Measurements from ENCODE around the gene XCL2.

Gene XCL2

DNA sequence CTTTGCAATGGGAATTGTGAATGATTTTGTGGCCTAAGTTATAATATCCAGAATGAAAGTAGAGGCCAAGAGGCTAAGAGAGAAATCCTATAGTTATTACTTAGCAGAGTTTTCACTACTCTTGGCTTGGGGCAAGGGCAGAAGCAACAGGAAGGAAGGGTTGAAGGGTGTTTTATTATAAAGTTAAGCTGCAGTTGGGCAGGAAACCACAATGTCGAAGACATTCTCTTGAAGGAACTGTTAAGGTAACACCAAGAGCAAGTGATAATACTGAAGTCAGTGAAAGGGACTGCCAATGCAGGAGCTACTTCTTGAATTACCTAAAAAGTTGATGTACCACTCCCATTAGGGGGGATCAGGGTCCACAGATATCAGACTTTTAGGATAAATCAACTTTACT is 8.3 kb downstream of the XCL2 start:
- DNase-seq (ENCODE audit: low read depth, low spot score): no peak
- no peak overlapping the region for H3K4me3 ChIP-seq (ENCODE audit: low read depth, low read length)
- POLR2A ChIA-PET: no interaction called here

DNA sequence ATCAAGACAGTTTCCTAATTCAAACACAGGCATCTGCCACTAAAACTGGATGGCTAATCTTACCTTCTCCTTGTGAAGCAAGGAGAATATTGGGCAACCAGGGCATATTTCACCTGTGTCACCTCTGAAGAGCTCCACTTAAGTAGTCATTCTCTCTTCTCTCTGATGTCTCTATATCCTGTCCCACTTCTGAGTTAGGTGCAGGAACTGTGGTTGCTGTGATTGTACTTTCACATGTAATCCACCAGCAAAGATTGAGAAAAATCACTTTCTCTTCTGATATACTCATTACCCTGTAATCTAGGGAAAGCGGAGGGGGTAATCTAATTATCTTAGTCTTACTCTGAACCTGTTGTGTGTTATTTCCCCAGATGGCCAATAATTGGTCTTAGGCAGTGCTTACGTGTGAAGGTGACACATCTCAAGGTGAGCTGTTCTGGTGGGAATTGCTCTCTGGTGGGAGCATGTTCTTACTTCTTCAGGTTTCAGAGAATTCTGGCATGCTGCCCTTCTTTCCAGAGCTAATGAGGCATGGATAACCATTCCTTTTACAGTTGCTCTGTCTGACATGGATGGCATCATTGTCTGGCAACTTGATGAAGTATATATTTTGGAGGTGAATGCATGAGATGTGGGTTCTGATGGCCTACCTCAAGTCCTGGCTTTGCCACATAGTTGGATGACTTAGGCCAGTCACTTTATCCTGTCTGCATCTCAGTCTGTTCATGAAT is 12.0 kb downstream of the XCL2 start:
- CTCF ChIA-PET: interaction anchor here (0.7 kb wide), 1 partner anchor 37 kb away, joined by 3 read pairs; no protein-coding TSS in a partner anchor
- TF ChIP-seq, protein P1, sequence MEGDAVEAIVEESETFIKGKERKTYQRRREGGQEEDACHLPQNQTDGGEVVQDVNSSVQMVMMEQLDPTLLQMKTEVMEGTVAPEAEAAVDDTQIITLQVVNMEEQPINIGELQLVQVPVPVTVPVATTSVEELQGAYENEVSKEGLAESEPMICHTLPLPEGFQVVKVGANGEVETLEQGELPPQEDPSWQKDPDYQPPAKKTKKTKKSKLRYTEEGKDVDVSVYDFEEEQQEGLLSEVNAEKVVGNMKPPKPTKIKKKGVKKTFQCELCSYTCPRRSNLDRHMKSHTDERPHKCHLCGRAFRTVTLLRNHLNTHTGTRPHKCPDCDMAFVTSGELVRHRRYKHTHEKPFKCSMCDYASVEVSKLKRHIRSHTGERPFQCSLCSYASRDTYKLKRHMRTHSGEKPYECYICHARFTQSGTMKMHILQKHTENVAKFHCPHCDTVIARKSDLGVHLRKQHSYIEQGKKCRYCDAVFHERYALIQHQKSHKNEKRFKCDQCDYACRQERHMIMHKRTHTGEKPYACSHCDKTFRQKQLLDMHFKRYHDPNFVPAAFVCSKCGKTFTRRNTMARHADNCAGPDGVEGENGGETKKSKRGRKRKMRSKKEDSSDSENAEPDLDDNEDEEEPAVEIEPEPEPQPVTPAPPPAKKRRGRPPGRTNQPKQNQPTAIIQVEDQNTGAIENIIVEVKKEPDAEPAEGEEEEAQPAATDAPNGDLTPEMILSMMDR (IDR thresholded peaks at IDR 0.05; ENCODE audit: insufficient read depth, low read length, missing control alignments): no peak
- H3K4me3 ChIP-seq (ENCODE audit: low read depth, low read length): no peak overlapping the region
- no peak for DNase-seq (ENCODE audit: low read depth, low spot score)
- POLR2A ChIA-PET: no interaction called here

More for the DNA sequence above, 8.3 kb downstream of the XCL2 start:
- TF ChIP-seq, protein P1 (IDR thresholded peaks at IDR 0.05; ENCODE audit: insufficient read depth, low read length, missing control alignments): no peak
- CTCF ChIA-PET: no interaction called here

DNA sequence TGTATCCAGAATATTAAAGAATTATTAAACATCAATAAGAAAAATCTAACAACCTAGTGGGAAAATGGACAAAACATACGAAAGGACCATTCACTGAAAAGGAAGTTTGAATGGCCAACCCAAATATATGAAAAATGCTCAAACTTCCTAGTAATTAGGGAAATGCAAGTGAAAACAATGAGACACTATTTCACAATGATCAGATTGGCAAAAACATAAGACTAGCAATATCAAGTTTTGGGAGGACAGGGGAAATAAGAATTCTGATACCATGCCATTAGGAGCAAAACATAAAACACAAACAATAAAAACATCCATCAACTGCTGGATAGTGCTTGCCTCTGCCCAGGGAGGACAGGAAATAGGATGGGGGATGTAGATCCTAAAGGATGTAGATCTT is 14.3 kb downstream of the XCL2 start:
- ChIA-PET POLR2A (no interaction called here), CTCF (no interaction called here)
- TF ChIP-seq, protein P1 (IDR thresholded peaks at IDR 0.05; ENCODE audit: insufficient read depth, low read length, missing control alignments): no peak
- no peak for DNase-seq (ENCODE audit: low read depth, low spot score)
- H3K4me3 ChIP-seq (ENCODE audit: low read depth, low read length): no peak overlapping the region

DNA sequence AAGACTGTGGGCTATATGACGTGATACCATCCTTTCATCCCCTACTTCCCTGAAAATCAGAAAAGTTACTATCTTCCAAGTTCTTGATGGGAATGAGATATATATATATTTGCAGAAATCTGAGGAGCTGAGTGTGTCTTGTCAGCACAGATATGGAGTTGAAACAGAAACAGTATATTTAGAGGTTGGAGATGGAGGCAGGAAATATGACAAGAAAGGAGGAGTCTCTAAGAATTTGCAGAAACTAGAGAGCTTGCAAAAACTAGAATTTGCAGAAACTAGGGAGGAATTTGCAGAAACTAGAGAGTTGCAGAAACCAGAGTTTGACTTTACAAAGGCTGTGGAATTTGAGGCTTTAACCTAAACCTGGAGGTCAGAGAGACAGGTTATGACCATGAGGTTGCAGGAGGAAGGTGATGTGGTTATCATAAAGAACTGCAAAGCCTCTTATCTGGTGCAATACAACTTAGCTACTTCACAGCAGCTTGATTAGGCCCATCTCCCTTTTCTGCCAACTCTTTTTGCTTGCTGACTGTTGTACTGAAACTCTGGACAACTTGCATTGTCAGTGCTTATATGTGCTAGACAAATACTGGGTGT is 22.3 kb downstream of the XCL2 start:
- ChIA-PET POLR2A (no interaction called here), CTCF (no interaction called here)
- no peak overlapping the region for H3K4me3 ChIP-seq (ENCODE audit: low read depth, low read length)
- no peak for DNase-seq (ENCODE audit: low read depth, low spot score)
- TF ChIP-seq, protein P1 (IDR thresholded peaks at IDR 0.05; ENCODE audit: insufficient read depth, low read length, missing control alignments): no peak

DNA sequence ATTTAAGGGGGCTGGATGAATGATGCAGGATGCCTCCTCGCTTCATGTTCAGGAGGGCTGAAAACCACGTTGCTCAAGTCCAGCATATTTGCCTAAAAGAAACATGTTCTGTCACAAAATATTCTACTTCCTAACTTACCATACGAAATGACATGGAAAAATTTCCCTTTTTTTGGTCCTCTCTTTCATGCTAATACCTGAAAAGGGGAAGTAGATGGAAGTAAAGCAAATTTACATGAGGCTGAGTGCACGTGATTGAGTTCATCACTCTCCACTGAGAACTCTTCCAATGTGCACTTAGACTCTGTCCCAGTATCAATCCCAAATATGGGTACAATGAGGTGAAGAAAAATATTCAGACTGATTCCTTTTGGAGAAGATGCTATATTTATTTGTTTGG is 23.0 kb downstream of the XCL2 start:
- H3K4me3 ChIP-seq (ENCODE audit: low read depth, low read length): no peak overlapping the region
- CTCF ChIA-PET: no interaction called here
- POLR2A ChIA-PET: no interaction called here
- TF ChIP-seq, protein P1 (IDR thresholded peaks at IDR 0.05; ENCODE audit: insufficient read depth, low read length, missing control alignments): no peak
- DNase-seq (ENCODE audit: low read depth, low spot score): no peak

DNA sequence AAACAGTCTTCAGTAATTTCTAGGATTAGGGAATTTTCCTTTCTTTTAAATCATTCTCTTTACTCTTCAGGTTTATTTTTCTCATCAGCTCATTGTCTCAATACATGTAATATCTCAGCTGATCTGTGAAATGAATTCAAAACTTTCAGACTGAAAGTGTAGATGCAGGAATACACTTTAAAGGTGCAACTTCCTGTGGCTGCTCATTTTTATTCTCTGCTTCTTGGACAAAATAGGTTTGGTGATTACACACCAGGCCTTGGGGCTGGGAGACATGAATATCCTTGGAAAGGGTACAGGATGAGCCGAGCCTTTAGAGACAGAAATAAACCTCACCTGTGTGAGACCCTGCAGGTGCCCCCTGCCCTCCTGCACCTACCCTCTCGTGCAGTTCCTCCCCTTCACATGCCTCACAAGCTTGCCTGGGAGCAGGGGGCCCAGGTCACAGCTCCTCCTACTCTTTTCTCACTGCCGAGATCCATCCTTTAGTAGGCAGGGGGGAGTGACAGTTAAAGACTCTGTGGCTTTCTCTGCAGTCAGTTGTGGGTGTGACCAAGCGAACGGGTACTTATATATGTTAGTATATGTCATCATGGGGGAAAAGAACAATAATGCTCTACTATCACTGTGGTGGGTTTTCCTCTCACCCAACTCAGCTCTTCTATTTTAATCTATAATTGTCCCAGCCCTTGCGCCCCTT is 23.6 kb downstream of the XCL2 start:
- H3K4me3 ChIP-seq (ENCODE audit: low read depth, low read length): no peak overlapping the region
- ChIA-PET CTCF (no interaction called here), POLR2A (no interaction called here)
- DNase-seq (ENCODE audit: low read depth, low spot score): no peak
- TF ChIP-seq, protein P1 (IDR thresholded peaks at IDR 0.05; ENCODE audit: insufficient read depth, low read length, missing control alignments): no peak

Data from AG04449 (cell line).